GM12801 (cell line): ENCODE measurements around the gene CHKA.

Source experiments
- TF ChIP-seq, protein P1 (sequence below): IDR thresholded peaks from one replicate; pipeline ENCODE4 v1.5.1; 2011; ENCODE audit warnings: control low read depth; ENCODE audit not compliant: insufficient read length; ENCODE audit errors: extremely low read depth

Gene CHKA

DNA sequence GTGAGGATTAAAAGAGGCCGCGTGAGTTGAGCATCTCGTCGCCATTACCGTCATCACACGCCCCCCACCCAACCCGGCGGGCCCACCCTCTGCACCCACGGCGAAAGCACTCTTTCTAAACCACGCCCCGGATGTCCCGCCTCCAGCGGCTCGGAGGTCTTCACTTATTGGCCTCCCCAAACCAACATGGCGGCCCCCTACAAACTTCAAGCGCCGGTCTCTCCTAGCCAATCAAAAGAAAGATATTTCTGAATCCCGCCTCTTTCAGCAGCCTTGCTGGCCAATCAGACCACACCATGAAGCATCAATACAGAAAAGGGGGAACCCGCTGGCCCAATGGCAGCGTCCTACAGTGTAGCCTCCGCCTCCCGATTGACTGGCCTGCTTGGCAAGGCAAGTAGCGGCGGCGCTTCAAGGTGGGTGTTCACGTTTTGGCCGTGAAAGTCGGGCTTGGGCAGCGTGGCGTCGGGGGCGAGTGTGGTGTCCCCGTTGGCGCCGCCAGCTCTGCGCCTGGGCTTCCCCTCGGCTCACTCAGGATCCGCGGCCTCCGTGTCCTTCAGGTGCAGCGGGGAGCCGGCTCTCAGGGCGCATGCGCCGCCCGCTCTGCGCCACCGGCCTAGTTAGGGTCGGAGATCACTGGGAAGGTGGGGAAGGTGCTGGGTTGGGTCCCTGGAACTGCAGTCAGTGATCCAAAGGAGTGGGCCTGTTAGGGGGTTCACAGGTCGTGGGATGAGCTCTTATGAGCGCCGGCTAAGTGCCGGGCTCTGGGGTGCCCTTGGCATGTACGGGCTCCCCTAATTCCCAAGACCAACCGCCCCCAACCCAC is 90.7 kb downstream of the CHKA start, which contains the start of gene NDUFS8:
Gene NDUFS8 (plus strand): TSS at position 364 of the 826 bp plus-strand sequence. CDS start 1,471 bp downstream, outside the sequence.
- TF ChIP-seq, protein P1, sequence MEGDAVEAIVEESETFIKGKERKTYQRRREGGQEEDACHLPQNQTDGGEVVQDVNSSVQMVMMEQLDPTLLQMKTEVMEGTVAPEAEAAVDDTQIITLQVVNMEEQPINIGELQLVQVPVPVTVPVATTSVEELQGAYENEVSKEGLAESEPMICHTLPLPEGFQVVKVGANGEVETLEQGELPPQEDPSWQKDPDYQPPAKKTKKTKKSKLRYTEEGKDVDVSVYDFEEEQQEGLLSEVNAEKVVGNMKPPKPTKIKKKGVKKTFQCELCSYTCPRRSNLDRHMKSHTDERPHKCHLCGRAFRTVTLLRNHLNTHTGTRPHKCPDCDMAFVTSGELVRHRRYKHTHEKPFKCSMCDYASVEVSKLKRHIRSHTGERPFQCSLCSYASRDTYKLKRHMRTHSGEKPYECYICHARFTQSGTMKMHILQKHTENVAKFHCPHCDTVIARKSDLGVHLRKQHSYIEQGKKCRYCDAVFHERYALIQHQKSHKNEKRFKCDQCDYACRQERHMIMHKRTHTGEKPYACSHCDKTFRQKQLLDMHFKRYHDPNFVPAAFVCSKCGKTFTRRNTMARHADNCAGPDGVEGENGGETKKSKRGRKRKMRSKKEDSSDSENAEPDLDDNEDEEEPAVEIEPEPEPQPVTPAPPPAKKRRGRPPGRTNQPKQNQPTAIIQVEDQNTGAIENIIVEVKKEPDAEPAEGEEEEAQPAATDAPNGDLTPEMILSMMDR: no peak

DNA sequence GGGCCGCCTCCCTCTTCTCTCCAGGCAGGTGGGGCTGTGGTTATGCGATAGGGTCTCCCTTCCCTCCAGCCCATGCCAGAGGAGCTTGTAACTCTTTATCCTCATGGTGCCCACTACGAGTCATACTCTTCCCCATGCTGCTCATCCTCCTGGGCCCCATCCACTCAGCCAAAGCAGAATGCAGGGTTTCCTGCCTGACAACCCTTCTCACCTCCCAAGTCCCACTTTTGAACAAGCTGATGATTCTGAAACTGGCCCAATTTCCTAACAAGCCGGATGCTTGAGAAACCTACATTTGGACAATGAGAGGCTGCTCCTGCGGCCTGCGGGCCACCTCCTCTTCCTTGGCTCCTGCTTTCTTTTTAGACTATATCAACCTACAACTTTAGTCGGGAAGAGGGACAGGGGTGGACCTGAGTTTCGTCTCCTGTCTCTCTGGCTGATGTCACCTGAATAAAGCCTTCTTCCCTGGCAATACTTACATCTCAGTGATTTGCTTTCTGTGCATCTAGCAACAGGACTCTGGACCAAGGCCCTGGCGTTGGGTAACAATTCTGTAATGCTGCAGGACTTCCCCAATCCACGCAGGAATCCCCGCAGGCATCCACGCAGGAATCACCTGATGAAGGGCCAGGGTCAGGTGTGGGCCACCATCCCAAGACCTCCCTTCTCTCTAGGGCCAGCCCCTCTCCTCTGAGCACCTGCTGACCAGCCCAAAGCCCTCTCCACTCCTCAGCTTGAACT is 92.2 kb downstream of the CHKA start:
- TF ChIP-seq, protein P1: no peak

DNA sequence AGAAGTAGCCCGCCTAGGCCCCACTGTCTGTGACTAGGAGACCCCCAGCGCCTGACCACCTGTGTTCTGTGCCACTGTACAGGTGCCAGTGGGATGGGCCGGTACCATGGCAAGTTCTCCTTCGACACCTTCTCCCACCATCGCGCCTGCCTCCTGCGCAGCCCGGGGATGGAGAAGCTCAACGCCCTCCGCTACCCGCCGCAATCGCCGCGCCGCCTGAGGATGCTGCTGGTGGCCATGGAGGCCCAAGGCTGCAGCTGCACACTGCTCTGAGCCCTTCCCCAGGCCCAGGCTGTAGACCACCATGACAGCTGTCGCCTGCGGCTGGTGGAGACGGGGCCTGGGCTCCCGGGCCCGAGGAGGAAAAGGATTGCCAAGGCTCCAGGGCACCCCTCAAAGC is 93.5 kb downstream of the CHKA start:
- TF ChIP-seq, protein P1: no peak

DNA sequence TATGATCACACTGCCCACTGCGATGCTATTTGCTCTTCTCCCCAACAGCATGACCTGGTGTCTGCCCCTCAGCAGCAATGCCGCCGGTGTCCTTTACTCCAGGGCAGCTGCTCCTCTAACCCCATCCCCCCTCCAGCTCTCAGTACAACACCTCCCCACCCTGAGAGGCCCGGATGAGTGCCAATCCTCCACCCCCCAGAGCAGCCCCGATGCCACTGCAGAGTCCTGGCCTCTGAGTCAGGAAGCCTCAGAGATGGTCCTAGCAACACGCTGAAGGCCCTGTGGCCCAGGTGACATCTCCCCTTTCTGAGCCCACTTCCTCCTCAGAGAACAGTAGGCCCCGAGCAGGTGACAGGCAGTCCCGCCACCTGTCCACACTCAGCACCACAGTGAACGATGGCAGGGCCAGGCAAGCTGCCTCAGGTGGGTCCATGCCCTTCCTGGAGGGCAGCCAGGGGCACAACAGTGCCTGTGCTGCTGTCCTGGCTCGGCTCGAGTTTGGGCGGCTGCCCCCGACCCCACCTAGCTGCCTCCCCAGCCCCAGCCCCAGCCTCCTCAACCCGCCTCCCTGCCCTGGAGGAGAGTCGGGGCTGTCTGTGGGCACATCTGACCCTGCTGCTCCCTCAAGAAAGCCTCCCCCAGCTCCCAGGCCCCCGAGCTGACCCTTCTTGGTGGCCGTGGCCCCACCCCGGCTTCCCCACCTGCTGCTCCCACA is 94.6 kb downstream of the CHKA start:
- TF ChIP-seq, protein P1: no peak

DNA sequence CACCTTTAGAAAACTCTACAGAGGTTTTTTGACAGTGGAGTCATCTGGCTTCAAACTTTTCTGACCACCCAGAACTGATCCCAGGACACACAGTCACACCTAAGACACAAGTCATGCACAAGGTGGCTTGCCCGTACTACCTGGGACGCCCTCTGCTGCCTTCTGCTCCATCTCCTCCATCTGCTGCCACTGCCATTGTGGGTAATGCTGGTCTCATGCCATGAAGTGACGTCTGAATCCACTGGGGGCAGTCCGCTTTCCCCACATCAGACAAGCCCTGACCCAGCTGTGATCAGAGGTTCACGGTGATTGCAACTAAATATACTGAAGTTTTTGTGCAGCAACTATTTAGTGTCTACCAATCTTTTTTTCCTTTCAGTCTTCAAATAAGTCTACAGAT is 96.1 kb downstream of the CHKA start:
- TF ChIP-seq, protein P1: no peak

DNA sequence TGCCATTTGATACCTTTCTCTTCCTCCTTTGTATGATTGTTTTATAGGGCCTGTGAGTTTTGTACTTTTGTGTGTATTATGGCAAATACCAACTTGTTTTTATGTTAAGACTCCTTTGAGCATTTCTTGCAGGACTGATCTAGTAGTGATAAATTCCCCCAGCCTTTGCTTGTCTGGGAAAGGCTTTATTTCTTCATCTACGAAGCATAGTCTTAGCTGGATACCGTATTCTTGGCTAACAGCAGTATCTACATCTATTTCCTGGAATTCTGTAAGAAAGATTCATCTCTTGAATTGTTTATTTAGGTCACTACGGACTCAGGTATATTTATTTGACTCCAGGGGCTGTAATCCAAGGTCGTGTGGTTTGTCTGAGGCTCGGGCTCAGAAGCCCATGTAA is 96.7 kb downstream of the CHKA start:
- TF ChIP-seq, protein P1: no peak

DNA sequence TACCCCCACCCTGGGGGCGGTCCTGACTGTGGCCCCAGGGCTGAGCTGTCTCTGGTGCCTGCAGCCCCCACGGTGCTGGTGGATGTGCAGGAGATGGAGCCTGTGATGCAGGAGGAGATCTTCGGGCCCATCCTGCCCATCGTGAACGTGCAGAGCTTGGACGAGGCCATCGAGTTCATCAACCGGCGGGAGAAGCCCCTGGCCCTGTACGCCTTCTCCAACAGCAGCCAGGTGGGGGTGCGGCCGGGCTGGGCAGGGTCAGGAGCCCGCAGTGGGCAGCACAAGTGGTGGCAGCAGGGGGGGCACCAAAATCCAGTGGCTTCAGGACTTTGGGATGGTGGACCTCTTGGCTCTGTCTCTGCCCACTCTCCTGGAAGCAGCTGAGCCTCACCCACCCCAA is 98.7 kb downstream of the CHKA start:
- TF ChIP-seq, protein P1: no peak
